Stimulated activated CD8-positive, alpha-beta memory T cell treated with anti-CD3 and anti-CD28 coated beads, Interleukin-2, amount 100 ng/mL, for 1 hour (primary cell): ENCODE measurements around the gene STAT4.

Source experiments
- DNase-seq, 2 donors: peaks; one replicate each; pipeline ENCODE4 v3.0.0-alpha.2; 2020; ENCODE audit warnings: low read depth in 2 of 2

Gene STAT4

GRCh38 chr2:191173206-191173605, 22.4 kb upstream of the STAT4 start:
- no peak for DNase-seq

- no peak for DNase-seq
These were observed 21.0 kb upstream of the STAT4 start for GRCh38 chr2:191171708-191172355.

GRCh38 chr2:191171286-191171685, 20.5 kb upstream of the STAT4 start:
- no peak for DNase-seq

GRCh38 chr2:191170773-191171172, 20.0 kb upstream of the STAT4 start:
- DNase-seq = no peak

- DNase-seq = no peak
These were observed 19.5 kb upstream of the STAT4 start for GRCh38 chr2:191170301-191170636.

- no peak for DNase-seq
These were observed 18.9 kb upstream of the STAT4 start for GRCh38 chr2:191169456-191170300.

GRCh38 chr2:191167766-191168165, 17.0 kb upstream of the STAT4 start:
- no peak for DNase-seq

- DNase-seq = no peak
These were observed 16.1 kb upstream of the STAT4 start for GRCh38 chr2:191166756-191167445.

- no peak for DNase-seq
These were observed 15.4 kb upstream of the STAT4 start for GRCh38 chr2:191166111-191166755.

- no peak for DNase-seq
These were observed 14.4 kb upstream of the STAT4 start for GRCh38 chr2:191165176-191165643.

GRCh38 chr2:191158747-191159146, 8.0 kb upstream of the STAT4 start:
- DNase-seq = no peak

GRCh38 chr2:191158193-191158592, 7.4 kb upstream of the STAT4 start:
- DNase-seq = no peak

GRCh38 chr2:191155608-191156071, 4.8 kb upstream of the STAT4 start:
- no peak for DNase-seq

GRCh38 chr2:191153716-191154115, 2.9 kb upstream of the STAT4 start:
- no peak for DNase-seq

GRCh38 chr2:191152482-191153240, 1.9 kb upstream of the STAT4 start:
- no peak for DNase-seq

- no peak for DNase-seq
These were observed 537 bp upstream of the STAT4 start for GRCh38 chr2:191151331-191151730.

GRCh38 chr2:191150230-191150599, 579 bp downstream of the STAT4 start:
- DNase-seq = no peak

GRCh38 chr2:191149391-191149790, 1.4 kb downstream of the STAT4 start:
- DNase-seq = no peak

GRCh38 chr2:191148791-191149190, 2.0 kb downstream of the STAT4 start:
- no peak for DNase-seq

GRCh38 chr2:191148281-191148680, 2.5 kb downstream of the STAT4 start:
- no peak for DNase-seq

- no peak for DNase-seq
These were observed 4.9 kb downstream of the STAT4 start for GRCh38 chr2:191145769-191146471.
